ENCODE measurements around the gene NTM.

The NTM gene

DNA sequence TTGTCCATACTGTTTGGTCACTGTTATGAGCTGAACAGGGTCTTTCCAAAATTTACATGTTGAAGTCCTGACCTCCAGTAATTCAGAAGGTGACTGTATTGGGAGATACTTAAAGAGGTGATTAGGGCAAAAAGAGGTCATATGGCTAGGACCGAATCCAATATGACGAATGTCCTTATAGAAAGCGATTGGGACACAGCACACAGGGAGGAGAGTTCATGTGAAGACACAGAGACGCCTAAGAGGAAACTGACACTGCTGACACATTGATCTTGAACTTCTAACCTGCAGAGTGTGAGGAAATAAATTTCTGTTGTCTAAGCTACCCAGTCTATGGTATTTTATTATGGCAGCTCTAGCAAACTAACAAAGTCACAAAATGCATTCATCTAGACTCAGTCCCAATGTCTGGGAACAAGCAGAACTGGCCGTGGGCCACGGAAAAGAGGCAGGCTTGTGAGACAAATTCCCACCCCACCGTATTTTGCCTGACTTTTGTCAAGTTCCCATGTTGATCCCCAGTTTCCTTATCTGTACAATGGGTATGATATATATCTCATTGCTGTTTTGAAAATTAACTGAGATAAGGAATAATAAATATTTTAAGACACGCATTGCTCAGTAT is 295.0 kb downstream of the NTM start:
- H3K9ac ChIP-seq (ENCODE audit: low read depth in 1 of 2, low read length in 2 of 2) = no peak overlapping the region
- no peaks in the 10 kb centered on the region for H3K4me1 ChIP-seq (ENCODE audit: control insufficient read depth in 2 of 2, insufficient read depth in 2 of 2, low read length in 2 of 2)
- no peaks in the 10 kb centered on the region for H3K9me3 ChIP-seq (ENCODE audit: control insufficient read depth in 2 of 2, low read length in 2 of 2)
- no peak overlapping the region for H3K27ac ChIP-seq (ENCODE audit: low read depth in 2 of 2, low read length in 2 of 2)
- H3K36me3 ChIP-seq (ENCODE audit: control insufficient read depth in 2 of 2, insufficient read depth in 2 of 2, low read length in 2 of 2) = no peaks in the 10 kb centered on the region
- no peaks in the 10 kb centered on the region for H3K27me3 ChIP-seq (ENCODE audit: control insufficient read depth in 2 of 2, insufficient read depth in 2 of 2, low read length in 2 of 2)
- H3K4me3 ChIP-seq (ENCODE audit: low read length in 2 of 2) = no peak overlapping the region

DNA sequence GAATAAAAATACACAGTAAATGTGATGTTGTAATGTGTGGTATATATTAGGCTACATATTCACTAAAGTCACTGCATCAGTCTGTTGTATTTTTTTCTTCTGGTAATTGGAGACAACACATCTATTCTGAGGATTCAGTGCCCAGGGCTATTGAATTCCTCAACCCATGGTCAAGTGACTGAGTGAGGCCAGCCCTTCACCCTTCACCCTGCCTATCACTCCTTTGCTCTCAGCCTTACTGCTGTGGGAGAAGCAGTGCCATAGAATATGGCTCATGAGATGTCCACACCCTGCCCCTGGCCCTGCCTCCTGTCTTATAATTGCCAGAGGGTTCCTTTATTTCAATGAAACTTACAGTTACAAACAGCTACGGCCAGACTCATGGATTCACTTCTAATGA is 295.6 kb downstream of the NTM start:
- H3K27me3 ChIP-seq (ENCODE audit: control insufficient read depth in 2 of 2, insufficient read depth in 2 of 2, low read length in 2 of 2) = no peaks in the 10 kb centered on the region
- no peak overlapping the region for H3K9ac ChIP-seq (ENCODE audit: low read depth in 1 of 2, low read length in 2 of 2)
- no peak overlapping the region for H3K4me3 ChIP-seq (ENCODE audit: low read length in 2 of 2)
- no peaks in the 10 kb centered on the region for H3K9me3 ChIP-seq (ENCODE audit: control insufficient read depth in 2 of 2, low read length in 2 of 2)
- H3K36me3 ChIP-seq (ENCODE audit: control insufficient read depth in 2 of 2, insufficient read depth in 2 of 2, low read length in 2 of 2) = no peaks in the 10 kb centered on the region
- no peaks in the 10 kb centered on the region for H3K4me1 ChIP-seq (ENCODE audit: control insufficient read depth in 2 of 2, insufficient read depth in 2 of 2, low read length in 2 of 2)
- H3K27ac ChIP-seq (ENCODE audit: low read depth in 2 of 2, low read length in 2 of 2) = no peak overlapping the region

DNA sequence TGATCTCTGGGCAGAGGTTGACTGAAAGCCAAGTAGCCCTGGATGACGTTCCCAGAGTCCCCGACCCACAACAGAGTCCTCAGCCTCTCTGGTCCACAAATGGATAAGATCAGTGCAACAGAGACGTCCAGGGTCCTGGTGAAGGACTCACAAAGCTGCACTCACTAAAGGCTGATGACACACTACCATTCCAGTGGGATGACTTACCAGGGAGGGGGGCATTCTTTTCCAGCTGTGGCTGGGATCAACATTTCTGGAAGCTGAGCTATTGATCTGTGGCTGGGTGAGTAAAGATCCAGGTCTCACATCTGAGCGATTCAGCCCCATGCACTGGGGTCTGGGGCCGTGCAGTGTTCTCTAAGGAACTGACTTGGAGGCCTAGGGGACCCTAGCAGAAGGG is 296.2 kb downstream of the NTM start:
- Histone ChIP-seq H3K27me3 (ENCODE audit: control insufficient read depth in 2 of 2, insufficient read depth in 2 of 2, low read length in 2 of 2) (no peaks in the 10 kb centered on the region), H3K4me3 (ENCODE audit: low read length in 2 of 2) (no peak overlapping the region), H3K9me3 (ENCODE audit: control insufficient read depth in 2 of 2, low read length in 2 of 2) (no peaks in the 10 kb centered on the region), H3K36me3 (ENCODE audit: control insufficient read depth in 2 of 2, insufficient read depth in 2 of 2, low read length in 2 of 2) (no peaks in the 10 kb centered on the region), H3K27ac (ENCODE audit: low read depth in 2 of 2, low read length in 2 of 2) (no peak overlapping the region), H3K9ac (ENCODE audit: low read depth in 1 of 2, low read length in 2 of 2) (no peak overlapping the region), H3K4me1 (ENCODE audit: control insufficient read depth in 2 of 2, insufficient read depth in 2 of 2, low read length in 2 of 2) (no peaks in the 10 kb centered on the region)

DNA sequence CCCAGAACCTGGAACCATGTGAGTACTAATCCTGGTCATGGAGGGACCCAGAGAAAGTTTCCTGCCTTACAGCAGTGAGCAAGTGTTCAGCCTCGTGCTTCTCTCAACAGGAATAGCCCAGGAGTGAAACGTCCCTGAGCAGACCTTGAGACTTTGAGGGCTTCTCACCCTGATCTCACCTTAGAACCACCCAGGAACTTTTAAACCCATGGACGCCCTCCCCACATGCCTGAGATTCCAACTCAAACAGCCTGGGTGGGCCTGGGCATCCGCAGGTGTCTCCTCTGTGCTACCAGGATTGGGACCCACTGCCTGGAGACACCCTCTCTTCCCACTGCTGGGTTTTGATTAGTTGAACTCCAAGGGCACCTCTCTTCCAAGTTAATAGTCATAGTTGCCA is 297.2 kb downstream of the NTM start:
- H3K36me3 ChIP-seq (ENCODE audit: control insufficient read depth in 2 of 2, insufficient read depth in 2 of 2, low read length in 2 of 2) = no peaks in the 10 kb centered on the region
- H3K9ac ChIP-seq (ENCODE audit: low read depth in 1 of 2, low read length in 2 of 2) = no peak overlapping the region
- no peak overlapping the region for H3K27ac ChIP-seq (ENCODE audit: low read depth in 2 of 2, low read length in 2 of 2)
- H3K9me3 ChIP-seq (ENCODE audit: control insufficient read depth in 2 of 2, low read length in 2 of 2) = no peaks in the 10 kb centered on the region
- H3K27me3 ChIP-seq (ENCODE audit: control insufficient read depth in 2 of 2, insufficient read depth in 2 of 2, low read length in 2 of 2) = no peaks in the 10 kb centered on the region
- no peaks in the 10 kb centered on the region for H3K4me1 ChIP-seq (ENCODE audit: control insufficient read depth in 2 of 2, insufficient read depth in 2 of 2, low read length in 2 of 2)
- H3K4me3 ChIP-seq (ENCODE audit: low read length in 2 of 2) = no peak overlapping the region

DNA sequence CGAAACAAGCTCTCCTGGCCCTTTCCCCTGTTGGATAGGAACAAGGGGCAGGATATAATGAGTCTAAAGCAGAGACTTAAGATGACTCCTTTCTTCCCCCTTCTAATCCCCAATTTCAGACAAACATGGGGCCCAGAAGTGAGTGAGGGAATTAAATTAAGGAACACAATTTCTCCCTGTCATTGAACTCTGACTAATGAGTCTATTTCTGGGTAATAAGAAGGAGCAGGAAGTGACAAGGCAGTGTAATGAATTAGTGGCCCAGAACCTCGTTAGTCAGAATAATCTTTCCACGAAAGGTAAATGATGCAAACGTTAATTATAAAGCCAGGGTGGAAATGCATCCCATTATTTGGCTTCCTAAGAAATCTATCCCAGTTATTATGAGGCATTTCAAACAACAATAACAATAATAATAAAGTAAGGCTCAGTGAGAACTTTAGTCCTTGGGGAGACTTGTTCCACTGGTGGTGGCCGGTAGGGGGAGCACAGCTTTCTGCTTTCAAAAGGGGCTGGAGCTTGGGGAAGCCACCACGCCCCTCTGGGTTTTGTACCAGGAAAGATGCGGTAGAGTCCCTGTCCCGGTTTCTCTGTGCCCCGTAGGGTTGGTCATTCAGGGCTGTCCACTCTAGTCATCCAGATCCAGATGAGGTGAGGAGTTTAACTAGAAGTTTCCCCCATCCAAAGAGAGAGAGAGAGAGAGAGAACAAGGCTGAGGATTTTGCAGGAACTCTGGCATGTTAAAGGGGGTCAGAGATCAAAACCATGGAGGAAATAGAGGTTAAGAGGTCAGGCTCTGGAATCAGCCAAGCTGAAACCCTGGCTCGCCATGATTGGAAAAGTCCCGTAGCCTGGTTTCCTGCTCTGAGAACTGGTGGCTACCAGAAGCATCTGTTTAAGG is 298.3 kb downstream of the NTM start:
- no peaks in the 10 kb centered on the region for H3K36me3 ChIP-seq (ENCODE audit: control insufficient read depth in 2 of 2, insufficient read depth in 2 of 2, low read length in 2 of 2)
- no peaks in the 10 kb centered on the region for H3K27me3 ChIP-seq (ENCODE audit: control insufficient read depth in 2 of 2, insufficient read depth in 2 of 2, low read length in 2 of 2)
- no peak overlapping the region for H3K27ac ChIP-seq (ENCODE audit: low read depth in 2 of 2, low read length in 2 of 2)
- no peaks in the 10 kb centered on the region for H3K9me3 ChIP-seq (ENCODE audit: control insufficient read depth in 2 of 2, low read length in 2 of 2)
- no peak overlapping the region for H3K4me3 ChIP-seq (ENCODE audit: low read length in 2 of 2)
- no peaks in the 10 kb centered on the region for H3K4me1 ChIP-seq (ENCODE audit: control insufficient read depth in 2 of 2, insufficient read depth in 2 of 2, low read length in 2 of 2)
- no peak overlapping the region for H3K9ac ChIP-seq (ENCODE audit: low read depth in 1 of 2, low read length in 2 of 2)

DNA sequence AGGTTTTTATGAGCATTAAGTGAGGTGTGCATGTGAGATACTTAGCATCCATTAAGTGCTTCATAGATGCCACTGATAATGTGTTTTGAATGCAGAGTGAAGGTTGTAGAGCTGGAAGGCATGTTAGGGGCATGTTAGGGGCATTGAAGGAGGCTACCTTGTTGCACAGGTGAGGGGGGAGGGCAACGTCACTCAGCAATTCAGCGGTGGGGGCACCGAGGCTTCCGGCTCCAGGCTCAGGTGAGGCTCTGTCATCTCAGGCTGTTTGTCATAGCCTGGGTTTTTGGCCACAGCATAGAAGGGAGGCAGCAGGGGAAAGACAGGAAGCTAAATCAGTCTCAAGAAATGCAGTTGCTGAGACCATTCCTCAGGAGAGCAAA is 299.0 kb downstream of the NTM start:
- no peaks in the 10 kb centered on the region for H3K27me3 ChIP-seq (ENCODE audit: control insufficient read depth in 2 of 2, insufficient read depth in 2 of 2, low read length in 2 of 2)
- no peak overlapping the region for H3K9ac ChIP-seq (ENCODE audit: low read depth in 1 of 2, low read length in 2 of 2)
- no peak overlapping the region for H3K4me3 ChIP-seq (ENCODE audit: low read length in 2 of 2)
- H3K27ac ChIP-seq (ENCODE audit: low read depth in 2 of 2, low read length in 2 of 2) = no peak overlapping the region
- no peaks in the 10 kb centered on the region for H3K36me3 ChIP-seq (ENCODE audit: control insufficient read depth in 2 of 2, insufficient read depth in 2 of 2, low read length in 2 of 2)
- H3K9me3 ChIP-seq (ENCODE audit: control insufficient read depth in 2 of 2, low read length in 2 of 2) = no peaks in the 10 kb centered on the region
- H3K4me1 ChIP-seq (ENCODE audit: control insufficient read depth in 2 of 2, insufficient read depth in 2 of 2, low read length in 2 of 2) = no peaks in the 10 kb centered on the region

DNA sequence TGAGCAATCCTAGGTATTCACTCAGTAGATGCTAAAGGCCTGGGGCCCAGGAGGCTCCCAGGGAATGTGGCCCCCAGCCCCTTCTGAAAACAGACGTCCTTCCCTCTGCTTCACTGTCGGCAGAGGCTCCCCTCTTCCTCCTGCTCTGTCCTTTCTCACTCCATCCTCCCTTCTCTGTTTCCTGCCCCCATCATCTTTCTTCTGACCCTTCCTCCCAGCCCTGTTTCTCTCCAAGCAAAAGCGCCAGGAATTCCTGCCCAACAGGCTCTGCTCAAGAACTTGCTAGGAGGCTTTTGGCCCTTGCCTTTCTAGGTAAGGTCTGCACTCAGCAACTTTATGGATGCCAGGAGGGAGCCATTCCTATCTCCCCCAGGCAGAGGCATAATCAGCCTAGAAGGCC is 300.5 kb downstream of the NTM start:
- Histone ChIP-seq H3K27ac (ENCODE audit: low read depth in 2 of 2, low read length in 2 of 2) (no peak overlapping the region), H3K9me3 (ENCODE audit: control insufficient read depth in 2 of 2, low read length in 2 of 2) (no peaks in the 10 kb centered on the region), H3K4me3 (ENCODE audit: low read length in 2 of 2) (no peak overlapping the region), H3K36me3 (ENCODE audit: control insufficient read depth in 2 of 2, insufficient read depth in 2 of 2, low read length in 2 of 2) (no peaks in the 10 kb centered on the region), H3K4me1 (ENCODE audit: control insufficient read depth in 2 of 2, insufficient read depth in 2 of 2, low read length in 2 of 2) (no peaks in the 10 kb centered on the region), H3K27me3 (ENCODE audit: control insufficient read depth in 2 of 2, insufficient read depth in 2 of 2, low read length in 2 of 2) (no peaks in the 10 kb centered on the region), H3K9ac (ENCODE audit: low read depth in 1 of 2, low read length in 2 of 2) (no peak overlapping the region)

DNA sequence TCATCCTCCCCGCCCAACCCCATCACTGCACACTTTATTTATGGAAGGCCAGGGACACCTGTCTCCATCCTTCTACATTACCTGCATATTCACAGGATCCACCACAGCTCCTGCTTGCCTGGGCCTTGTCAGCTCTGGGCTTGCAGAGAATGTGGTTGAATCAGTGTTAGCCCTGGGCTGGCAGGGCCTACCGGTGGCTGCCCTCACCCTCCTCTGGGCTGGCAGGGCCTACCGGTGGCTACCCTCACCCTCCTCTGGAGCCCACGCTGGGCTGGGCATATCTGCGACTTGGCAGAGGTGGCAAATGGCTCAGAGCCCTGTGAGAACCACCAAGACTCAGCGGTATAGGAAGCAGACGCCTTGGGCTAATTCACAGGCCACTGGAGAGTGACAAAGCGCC is 300.9 kb downstream of the NTM start:
- Histone ChIP-seq H3K27ac (ENCODE audit: low read depth in 2 of 2, low read length in 2 of 2) (no peak overlapping the region), H3K27me3 (ENCODE audit: control insufficient read depth in 2 of 2, insufficient read depth in 2 of 2, low read length in 2 of 2) (no peaks in the 10 kb centered on the region), H3K36me3 (ENCODE audit: control insufficient read depth in 2 of 2, insufficient read depth in 2 of 2, low read length in 2 of 2) (no peaks in the 10 kb centered on the region), H3K4me1 (ENCODE audit: control insufficient read depth in 2 of 2, insufficient read depth in 2 of 2, low read length in 2 of 2) (no peaks in the 10 kb centered on the region), H3K4me3 (ENCODE audit: low read length in 2 of 2) (no peak overlapping the region), H3K9me3 (ENCODE audit: control insufficient read depth in 2 of 2, low read length in 2 of 2) (no peaks in the 10 kb centered on the region), H3K9ac (ENCODE audit: low read depth in 1 of 2, low read length in 2 of 2) (no peak overlapping the region)

DNA sequence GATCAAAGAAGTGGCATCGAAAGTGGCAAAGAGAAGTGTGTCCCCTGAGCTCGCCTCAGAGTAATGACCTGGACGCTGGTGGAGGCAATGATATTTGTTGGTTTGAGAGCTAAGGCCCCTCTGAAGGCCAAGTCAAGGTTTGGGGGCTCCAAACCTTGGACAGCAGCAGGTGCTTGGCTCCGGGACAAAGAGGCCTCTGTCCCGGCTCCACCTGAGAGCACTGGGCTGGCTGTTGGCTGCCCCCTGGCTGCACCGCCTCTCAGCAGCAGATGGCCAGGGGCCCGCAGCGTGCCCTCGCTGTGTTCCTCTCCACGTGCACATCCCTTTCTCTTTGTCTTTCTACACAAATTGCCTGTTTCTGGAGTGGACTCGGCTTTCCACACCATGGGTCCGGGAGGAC is 301.3 kb downstream of the NTM start:
- H3K27ac ChIP-seq (ENCODE audit: low read depth in 2 of 2, low read length in 2 of 2) = no peak overlapping the region
- H3K27me3 ChIP-seq (ENCODE audit: control insufficient read depth in 2 of 2, insufficient read depth in 2 of 2, low read length in 2 of 2) = no peaks in the 10 kb centered on the region
- H3K4me3 ChIP-seq (ENCODE audit: low read length in 2 of 2) = no peak overlapping the region
- H3K9me3 ChIP-seq (ENCODE audit: control insufficient read depth in 2 of 2, low read length in 2 of 2) = no peaks in the 10 kb centered on the region
- H3K9ac ChIP-seq (ENCODE audit: low read depth in 1 of 2, low read length in 2 of 2) = no peak overlapping the region
- no peaks in the 10 kb centered on the region for H3K4me1 ChIP-seq (ENCODE audit: control insufficient read depth in 2 of 2, insufficient read depth in 2 of 2, low read length in 2 of 2)
- no peaks in the 10 kb centered on the region for H3K36me3 ChIP-seq (ENCODE audit: control insufficient read depth in 2 of 2, insufficient read depth in 2 of 2, low read length in 2 of 2)

DNA sequence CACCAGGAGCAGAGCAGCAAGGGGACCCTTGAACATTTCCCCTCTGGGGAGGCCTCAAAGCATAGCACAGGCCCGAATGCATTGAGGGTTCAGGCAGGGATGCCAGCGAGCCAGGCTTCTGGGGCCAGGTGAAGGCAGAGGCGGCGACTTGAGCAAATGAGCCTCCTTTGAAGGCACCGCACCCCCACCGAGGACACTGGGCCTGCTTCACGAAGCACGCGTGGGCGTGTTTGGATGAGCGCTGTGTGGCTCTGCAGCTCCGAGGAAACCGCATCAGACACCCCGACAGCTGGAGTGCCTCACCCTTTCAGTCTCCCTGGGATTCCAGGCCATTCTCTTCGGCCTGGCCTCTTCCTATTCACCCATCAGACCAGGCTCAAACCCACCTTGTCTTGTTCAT is 301.8 kb downstream of the NTM start:
- H3K4me1 ChIP-seq (ENCODE audit: control insufficient read depth in 2 of 2, insufficient read depth in 2 of 2, low read length in 2 of 2) = no peaks in the 10 kb centered on the region
- H3K27ac ChIP-seq (ENCODE audit: low read depth in 2 of 2, low read length in 2 of 2) = no peak overlapping the region
- H3K36me3 ChIP-seq (ENCODE audit: control insufficient read depth in 2 of 2, insufficient read depth in 2 of 2, low read length in 2 of 2) = no peaks in the 10 kb centered on the region
- H3K4me3 ChIP-seq (ENCODE audit: low read length in 2 of 2) = no peak overlapping the region
- H3K9ac ChIP-seq (ENCODE audit: low read depth in 1 of 2, low read length in 2 of 2) = no peak overlapping the region
- no peaks in the 10 kb centered on the region for H3K27me3 ChIP-seq (ENCODE audit: control insufficient read depth in 2 of 2, insufficient read depth in 2 of 2, low read length in 2 of 2)
- no peaks in the 10 kb centered on the region for H3K9me3 ChIP-seq (ENCODE audit: control insufficient read depth in 2 of 2, low read length in 2 of 2)

Data from mucosa of rectum (tissue), 2 donors.